Urinary bladder (tissue), 4 donors: ENCODE data around the gene NDST1. TPM values are rescaled to one million over a fixed set of nuclear protein-coding genes. Genes with fewer than 3 reads are reported as not detected.

Experiments
- DNase-seq: peaks from one replicate; pipeline ENCODE4 v3.0.0-alpha.2; 2015; ENCODE audit errors: extremely low spot score
- H3K27ac ChIP-seq: one replicate; pipeline ENCODE4 v1.5.1; 2013; ENCODE audit warnings: low read depth, mild to moderate bottlenecking, moderate library complexity
- H3K36me3 ChIP-seq: one replicate; pipeline ENCODE4 v1.6.1; 2013; ENCODE audit warnings: mild to moderate bottlenecking, moderate library complexity; ENCODE audit not compliant: insufficient read depth
- H3K4me1 ChIP-seq: one replicate; pipeline ENCODE4 v1.6.1; 2013; ENCODE audit warnings: mild to moderate bottlenecking, moderate library complexity; ENCODE audit not compliant: insufficient read depth
- H3K4me3 ChIP-seq: one replicate; pipeline ENCODE4 v1.5.1; 2013; ENCODE audit warnings: low read depth, low read length
- WGBS: extraction: QIAGEN DNeasy Blood & Tissue Kit; methylation state at CpG from one replicate; pipeline ENCODE4 v1.1.7; 2013; 5-methylcytosine and 5-hydroxymethylcytosine counted together
- polyA plus RNA-seq: library from polyadenylated mRNA; stranded (reverse); fragments of 200-250 nt; gene quantifications from one replicate; pipeline ENCODE4 v1.2.3, GENCODE V29; 2013
- total RNA-seq: library from RNA; depleted of rRNA; stranded (reverse); fragments of >200 nt; gene quantifications from one replicate; pipeline ENCODE4 v1.2.3, GENCODE V29; 2014
- donor health status: healthy with polysubstance abuse.
- donor health status: healthy.

Gene NDST1
- total and polyA plus RNA-seq, 2 donors, result 27.1 to 37.5 TPM

GRCh38 chr5:150557509-150557872 is 49.6 kb downstream of the NDST1 start:
- H3K27ac ChIP-seq, result no peak overlapping the region
- no peaks in the 10 kb centered on the region for H3K4me1 ChIP-seq
- no peak for DNase-seq
- no peaks in the 10 kb centered on the region for H3K36me3 ChIP-seq
- no peak overlapping the region for H3K4me3 ChIP-seq
- WGBS, result 54% methylated on average over 6 of the region's 6 CpGs

- no peak overlapping the region for H3K4me3 ChIP-seq
- H3K27ac ChIP-seq, result no peak overlapping the region
- 76% methylated on average over 12 of the region's 12 CpGs for WGBS
- DNase-seq, result no peak
- no peaks in the 10 kb centered on the region for H3K36me3 ChIP-seq
- H3K4me1 ChIP-seq, result no peaks in the 10 kb centered on the region
Observed at GRCh38 chr5:150558088-150558621, 50.2 kb downstream of the NDST1 start.

- WGBS, result 72% methylated on average over 2 of the region's 2 CpGs
- DNase-seq, result no peak
- Histone ChIP-seq H3K4me3 (no peak overlapping the region), H3K27ac (no peak overlapping the region), H3K36me3 (no peaks in the 10 kb centered on the region), H3K4me1 (no peaks in the 10 kb centered on the region)
Observed at GRCh38 chr5:150559088-150559487, 51.2 kb downstream of the NDST1 start.

- WGBS, result 56% methylated on average over 4 of the region's 4 CpGs
- no peak overlapping the region for H3K4me3 ChIP-seq
Observed at GRCh38 chr5:150559701-150560100, 51.8 kb downstream of the NDST1 start.

GRCh38 chr5:150560401-150561191 is 52.7 kb downstream of the NDST1 start:
- H3K4me1 ChIP-seq, result no peaks in the 10 kb centered on the region
- DNase-seq, result peak; percentile 85
- WGBS, result 16% methylated on average over 11 of the region's 11 CpGs
- H3K4me3 ChIP-seq, result no peak overlapping the region
- H3K27ac ChIP-seq, result no peak overlapping the region
- H3K36me3 ChIP-seq, result no peaks in the 10 kb centered on the region

More at GRCh38 chr5:150559701-150560100, 51.8 kb downstream of the NDST1 start:
- DNase-seq, result no peak
- no peak overlapping the region for H3K27ac ChIP-seq
- H3K4me1 ChIP-seq, result no peaks in the 10 kb centered on the region
- no peaks in the 10 kb centered on the region for H3K36me3 ChIP-seq

- Histone ChIP-seq H3K4me1 (no peaks in the 10 kb centered on the region), H3K4me3 (no peak overlapping the region), H3K27ac (no peak overlapping the region), H3K36me3 (no peaks in the 10 kb centered on the region)
- DNase-seq, result no peak
- 47% methylated on average over 2 of the region's 2 CpGs for WGBS
Observed at GRCh38 chr5:150561192-150561512, 53.2 kb downstream of the NDST1 start.

- H3K4me1 ChIP-seq, result no peaks in the 10 kb centered on the region
- no peak for DNase-seq
- H3K4me3 ChIP-seq, result no peak overlapping the region
- no peaks in the 10 kb centered on the region for H3K36me3 ChIP-seq
- H3K27ac ChIP-seq, result no peak overlapping the region
- WGBS, result 73% methylated on average over 4 of the region's 4 CpGs
Observed at GRCh38 chr5:150561571-150562275, 53.8 kb downstream of the NDST1 start.

GRCh38 chr5:150562832-150563231 is 54.9 kb downstream of the NDST1 start:
- Histone ChIP-seq H3K4me1 (no peaks in the 10 kb centered on the region), H3K4me3 (no peak overlapping the region), H3K27ac (no peak overlapping the region), H3K36me3 (no peaks in the 10 kb centered on the region)
- 70% methylated on average over 2 of the region's 2 CpGs for WGBS
- no peak for DNase-seq

GRCh38 chr5:150565868-150566267 is 57.9 kb downstream of the NDST1 start:
- no peaks in the 10 kb centered on the region for H3K4me1 ChIP-seq
- no peak for DNase-seq
- 52% methylated on average over 1 of the region's 1 CpG for WGBS
- no peak overlapping the region for H3K27ac ChIP-seq
- H3K36me3 ChIP-seq, result no peaks in the 10 kb centered on the region
- no peak overlapping the region for H3K4me3 ChIP-seq

GRCh38 chr5:150567031-150567717 is 59.2 kb downstream of the NDST1 start:
- H3K4me1 ChIP-seq, result no peaks in the 10 kb centered on the region
- H3K27ac ChIP-seq, result no peak overlapping the region
- no peak overlapping the region for H3K4me3 ChIP-seq
- 65% methylated on average over 3 of the region's 3 CpGs for WGBS
- no peaks in the 10 kb centered on the region for H3K36me3 ChIP-seq
- DNase-seq, result no peak

GRCh38 chr5:150568663-150569062 is 60.7 kb downstream of the NDST1 start:
- no peaks in the 10 kb centered on the region for H3K4me1 ChIP-seq
- no peak for DNase-seq
- H3K4me3 ChIP-seq, result no peak overlapping the region
- no peaks in the 10 kb centered on the region for H3K36me3 ChIP-seq
- H3K27ac ChIP-seq, result no peak overlapping the region

GRCh38 chr5:150570333-150570732 is 62.4 kb downstream of the NDST1 start:
- DNase-seq, result no peak
- Histone ChIP-seq H3K27ac (no peak overlapping the region), H3K4me1 (no peaks in the 10 kb centered on the region), H3K36me3 (no peaks in the 10 kb centered on the region), H3K4me3 (no peak overlapping the region)
- 78% methylated on average over 7 of the region's 7 CpGs for WGBS

GRCh38 chr5:150571836-150572235 is 63.9 kb downstream of the NDST1 start:
- Histone ChIP-seq H3K27ac (no peak overlapping the region), H3K4me1 (no peaks in the 10 kb centered on the region), H3K4me3 (no peak overlapping the region), H3K36me3 (no peaks in the 10 kb centered on the region)
- DNase-seq, result no peak

- H3K36me3 ChIP-seq, result no peaks in the 10 kb centered on the region
- H3K4me1 ChIP-seq, result no peaks in the 10 kb centered on the region
- 68% methylated on average over 5 of the region's 5 CpGs for WGBS
- H3K4me3 ChIP-seq, result no peak overlapping the region
- H3K27ac ChIP-seq, result no peak overlapping the region
- DNase-seq, result no peak
Observed at GRCh38 chr5:150573216-150573615, 65.3 kb downstream of the NDST1 start.
